ENCODE measurements around the gene YTHDF2. TPM values are rescaled to one million over a fixed set of nuclear protein-coding genes. Genes with fewer than 3 reads are reported as not detected.

Gene YTHDF2
- total RNA-seq, 1 experiment from 2014 or later, result 90.6 TPM

DNA sequence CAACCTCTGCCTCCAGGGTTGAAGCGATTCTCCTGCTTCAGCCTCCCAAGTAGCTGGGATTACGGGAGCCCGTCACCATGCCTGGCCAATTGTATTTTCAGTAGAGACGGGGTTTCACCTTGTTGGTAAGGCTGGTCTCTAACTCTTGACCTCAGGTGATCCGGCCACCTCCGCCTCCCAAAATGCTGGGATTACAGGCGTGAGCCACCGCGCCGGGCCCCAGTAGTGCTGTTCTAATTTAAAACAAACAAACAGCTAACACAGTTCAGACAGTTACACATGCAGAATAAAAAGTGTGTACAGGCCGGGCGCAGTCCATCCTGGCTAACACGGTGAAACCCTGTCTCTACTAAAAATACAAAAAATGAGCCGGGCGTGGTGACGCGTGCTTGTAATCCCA is 39.6 kb downstream of the YTHDF2 start (continued):
- TF ChIP-seq, protein P1, sequence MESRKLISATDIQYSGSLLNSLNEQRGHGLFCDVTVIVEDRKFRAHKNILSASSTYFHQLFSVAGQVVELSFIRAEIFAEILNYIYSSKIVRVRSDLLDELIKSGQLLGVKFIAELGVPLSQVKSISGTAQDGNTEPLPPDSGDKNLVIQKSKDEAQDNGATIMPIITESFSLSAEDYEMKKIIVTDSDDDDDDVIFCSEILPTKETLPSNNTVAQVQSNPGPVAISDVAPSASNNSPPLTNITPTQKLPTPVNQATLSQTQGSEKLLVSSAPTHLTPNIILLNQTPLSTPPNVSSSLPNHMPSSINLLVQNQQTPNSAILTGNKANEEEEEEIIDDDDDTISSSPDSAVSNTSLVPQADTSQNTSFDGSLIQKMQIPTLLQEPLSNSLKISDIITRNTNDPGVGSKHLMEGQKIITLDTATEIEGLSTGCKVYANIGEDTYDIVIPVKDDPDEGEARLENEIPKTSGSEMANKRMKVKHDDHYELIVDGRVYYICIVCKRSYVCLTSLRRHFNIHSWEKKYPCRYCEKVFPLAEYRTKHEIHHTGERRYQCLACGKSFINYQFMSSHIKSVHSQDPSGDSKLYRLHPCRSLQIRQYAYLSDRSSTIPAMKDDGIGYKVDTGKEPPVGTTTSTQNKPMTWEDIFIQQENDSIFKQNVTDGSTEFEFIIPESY (IDR thresholded peaks at IDR 0.05; ENCODE audit: extremely low read depth, insufficient replicate concordance, low read length), result no peak

DNA sequence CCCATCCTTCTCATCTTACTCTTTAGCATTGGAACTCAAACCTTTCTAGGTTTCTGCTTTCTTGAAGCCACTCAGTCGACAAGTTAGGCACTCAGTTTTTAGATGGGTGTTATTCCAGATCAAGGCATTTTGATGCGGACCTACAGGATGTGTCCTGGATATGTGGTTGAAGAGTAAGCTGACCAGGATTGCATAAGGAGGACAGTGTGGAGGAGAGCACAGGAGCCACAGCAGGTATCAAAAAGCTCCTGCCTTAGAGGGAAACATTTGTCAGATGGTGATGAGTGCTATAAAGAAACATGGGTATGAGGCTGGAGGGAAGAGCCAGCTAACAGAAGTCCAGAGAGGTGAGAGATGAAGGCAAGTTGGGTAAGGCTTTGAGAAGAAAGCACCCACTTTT is 41.3 kb downstream of the YTHDF2 start:
- Histone ChIP-seq H3K79me2 (ENCODE audit: insufficient read depth, low read length) (no peaks in the 10 kb centered on the region), H3K9me2 (ENCODE audit: insufficient read depth) (no peaks in the 10 kb centered on the region), H4K20me1 (ENCODE audit: insufficient read depth) (no peaks in the 10 kb centered on the region), H3K9ac (ENCODE audit: low read length) (no peak overlapping the region), H3K36me3 (ENCODE audit: control insufficient read depth in 1 of 2, insufficient read depth in 2 of 2, low read length in 2 of 2) (peaks cover 2 to 3% of the 10 kb centered on the region in 2 experiments; a peak in 3 of 4 replicates), H3K27ac (ENCODE audit: low read depth, low read length) (no peak overlapping the region), H3K4me2 (ENCODE audit: low read length) (no peak overlapping the region), H3K4me1 (ENCODE audit: control insufficient read depth in 1 of 2, insufficient read depth in 2 of 2, low read length in 2 of 2) (no peaks in the 10 kb centered on the region), H3K4me3 (replicated peaks in 1 of 2; ENCODE audit: low read depth in 1 of 2, low read length in 2 of 2) (no peak overlapping the region), H3K9me3 (ENCODE audit: control insufficient read depth in 1 of 2, insufficient read depth in 1 of 2, low read depth in 1 of 2, low read length in 2 of 2) (no peaks in the 10 kb centered on the region), H2AFZ (ENCODE audit: low read depth, low read length, poor library complexity, severe bottlenecking) (no peak overlapping the region), H3K27me3 (ENCODE audit: insufficient read depth, low read length) (no peaks in the 10 kb centered on the region)
- ATAC-seq, result no peak
- ChIA-PET POLR2A (no interaction called here), RAD21 (ENCODE audit: low non-redundant PET in 1 of 2, low total read pairs in 2 of 2, uncharacterized antibody in 2 of 2, unreplicated experiment in 2 of 2) (no interaction called here), CTCF (no interaction called here)
- BruUV-seq (replicated peaks), result TSS peak; percentile 17
- intact Hi-C loops (cut with micrococcal nuclease), result no loop called here
- no peak for DNase-seq (ENCODE audit: low read depth, low spot score)
- no peak for TF ChIP-seq EGR1 (IDR thresholded peaks at IDR 0.05; ENCODE audit: low read depth)
- no peak for TF ChIP-seq YY1 (IDR thresholded peaks at IDR 0.05; ENCODE audit: extremely low read depth, insufficient replicate concordance, low read depth, low read length)
- TF ChIP-seq, protein P2, sequence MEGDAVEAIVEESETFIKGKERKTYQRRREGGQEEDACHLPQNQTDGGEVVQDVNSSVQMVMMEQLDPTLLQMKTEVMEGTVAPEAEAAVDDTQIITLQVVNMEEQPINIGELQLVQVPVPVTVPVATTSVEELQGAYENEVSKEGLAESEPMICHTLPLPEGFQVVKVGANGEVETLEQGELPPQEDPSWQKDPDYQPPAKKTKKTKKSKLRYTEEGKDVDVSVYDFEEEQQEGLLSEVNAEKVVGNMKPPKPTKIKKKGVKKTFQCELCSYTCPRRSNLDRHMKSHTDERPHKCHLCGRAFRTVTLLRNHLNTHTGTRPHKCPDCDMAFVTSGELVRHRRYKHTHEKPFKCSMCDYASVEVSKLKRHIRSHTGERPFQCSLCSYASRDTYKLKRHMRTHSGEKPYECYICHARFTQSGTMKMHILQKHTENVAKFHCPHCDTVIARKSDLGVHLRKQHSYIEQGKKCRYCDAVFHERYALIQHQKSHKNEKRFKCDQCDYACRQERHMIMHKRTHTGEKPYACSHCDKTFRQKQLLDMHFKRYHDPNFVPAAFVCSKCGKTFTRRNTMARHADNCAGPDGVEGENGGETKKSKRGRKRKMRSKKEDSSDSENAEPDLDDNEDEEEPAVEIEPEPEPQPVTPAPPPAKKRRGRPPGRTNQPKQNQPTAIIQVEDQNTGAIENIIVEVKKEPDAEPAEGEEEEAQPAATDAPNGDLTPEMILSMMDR (IDR thresholded peaks at IDR 0.05 in 2 of 3, conservative IDR thresholded peaks at IDR 0.05 in 1 of 3; ENCODE audit: borderline replicate concordance in 1 of 3, insufficient read depth in 1 of 3, low read depth in 2 of 3, low read length in 2 of 3), result no peak
- no peak for TF ChIP-seq ZNF274 (IDR thresholded peaks at IDR 0.05; ENCODE audit: low read depth, low read length)
- no peak for TF ChIP-seq SIN3A (IDR thresholded peaks at IDR 0.05; ENCODE audit: low read depth)
- TF ChIP-seq, protein P3, sequence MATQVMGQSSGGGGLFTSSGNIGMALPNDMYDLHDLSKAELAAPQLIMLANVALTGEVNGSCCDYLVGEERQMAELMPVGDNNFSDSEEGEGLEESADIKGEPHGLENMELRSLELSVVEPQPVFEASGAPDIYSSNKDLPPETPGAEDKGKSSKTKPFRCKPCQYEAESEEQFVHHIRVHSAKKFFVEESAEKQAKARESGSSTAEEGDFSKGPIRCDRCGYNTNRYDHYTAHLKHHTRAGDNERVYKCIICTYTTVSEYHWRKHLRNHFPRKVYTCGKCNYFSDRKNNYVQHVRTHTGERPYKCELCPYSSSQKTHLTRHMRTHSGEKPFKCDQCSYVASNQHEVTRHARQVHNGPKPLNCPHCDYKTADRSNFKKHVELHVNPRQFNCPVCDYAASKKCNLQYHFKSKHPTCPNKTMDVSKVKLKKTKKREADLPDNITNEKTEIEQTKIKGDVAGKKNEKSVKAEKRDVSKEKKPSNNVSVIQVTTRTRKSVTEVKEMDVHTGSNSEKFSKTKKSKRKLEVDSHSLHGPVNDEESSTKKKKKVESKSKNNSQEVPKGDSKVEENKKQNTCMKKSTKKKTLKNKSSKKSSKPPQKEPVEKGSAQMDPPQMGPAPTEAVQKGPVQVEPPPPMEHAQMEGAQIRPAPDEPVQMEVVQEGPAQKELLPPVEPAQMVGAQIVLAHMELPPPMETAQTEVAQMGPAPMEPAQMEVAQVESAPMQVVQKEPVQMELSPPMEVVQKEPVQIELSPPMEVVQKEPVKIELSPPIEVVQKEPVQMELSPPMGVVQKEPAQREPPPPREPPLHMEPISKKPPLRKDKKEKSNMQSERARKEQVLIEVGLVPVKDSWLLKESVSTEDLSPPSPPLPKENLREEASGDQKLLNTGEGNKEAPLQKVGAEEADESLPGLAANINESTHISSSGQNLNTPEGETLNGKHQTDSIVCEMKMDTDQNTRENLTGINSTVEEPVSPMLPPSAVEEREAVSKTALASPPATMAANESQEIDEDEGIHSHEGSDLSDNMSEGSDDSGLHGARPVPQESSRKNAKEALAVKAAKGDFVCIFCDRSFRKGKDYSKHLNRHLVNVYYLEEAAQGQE (IDR thresholded peaks at IDR 0.05; ENCODE audit: low read depth), result no peak
- TF ChIP-seq SP1 (IDR thresholded peaks at IDR 0.05; ENCODE audit: low read depth), result no peak
- no peak for TF ChIP-seq RAD21 (IDR thresholded peaks at IDR 0.05; ENCODE audit: low read depth)
- TF ChIP-seq, protein P4, sequence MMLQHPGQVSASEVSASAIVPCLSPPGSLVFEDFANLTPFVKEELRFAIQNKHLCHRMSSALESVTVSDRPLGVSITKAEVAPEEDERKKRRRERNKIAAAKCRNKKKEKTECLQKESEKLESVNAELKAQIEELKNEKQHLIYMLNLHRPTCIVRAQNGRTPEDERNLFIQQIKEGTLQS (IDR thresholded peaks at IDR 0.05), result no peak
- no peak for TF ChIP-seq EZH2phosphoT487 (IDR thresholded peaks at IDR 0.05; ENCODE audit: borderline replicate concordance)
- TF ChIP-seq ELF1 (IDR thresholded peaks at IDR 0.05; ENCODE audit: borderline replicate concordance, low read depth), result no peak
- TF ChIP-seq, protein P5, sequence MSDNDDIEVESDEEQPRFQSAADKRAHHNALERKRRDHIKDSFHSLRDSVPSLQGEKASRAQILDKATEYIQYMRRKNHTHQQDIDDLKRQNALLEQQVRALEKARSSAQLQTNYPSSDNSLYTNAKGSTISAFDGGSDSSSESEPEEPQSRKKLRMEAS (IDR thresholded peaks at IDR 0.05), result no peak
- no peak for TF ChIP-seq TCF7L2 (IDR thresholded peaks at IDR 0.05; ENCODE audit: borderline replicate concordance, extremely low read depth, insufficient read depth, insufficient read length)
- TF ChIP-seq JUND (IDR thresholded peaks at IDR 0.05), result no peak
- TF ChIP-seq POLR2AphosphoS5 (IDR thresholded peaks at IDR 0.05; ENCODE audit: low read depth, low read length), result no peak
